DND-41 (cell line): ENCODE results near the gene SRD5A1.

Experiments
- CTCF ChIP-seq: IDR thresholded peaks from 2 replicates; pipeline ENCODE4 v1.5.1; 2012; ENCODE audit warnings: borderline replicate concordance, low read length, moderate library complexity, mild to moderate bottlenecking; ENCODE audit not compliant: poor library complexity, severe bottlenecking; ENCODE audit errors: extremely low read depth
- EZH2 ChIP-seq: IDR thresholded peaks from 3 replicates; pipeline ENCODE4 v1.6.1; 2012; ENCODE audit warnings: borderline replicate concordance, low read depth, mild to moderate bottlenecking, moderate library complexity, low read length, inconsistent platforms; ENCODE audit not compliant: severe bottlenecking

DNA sequence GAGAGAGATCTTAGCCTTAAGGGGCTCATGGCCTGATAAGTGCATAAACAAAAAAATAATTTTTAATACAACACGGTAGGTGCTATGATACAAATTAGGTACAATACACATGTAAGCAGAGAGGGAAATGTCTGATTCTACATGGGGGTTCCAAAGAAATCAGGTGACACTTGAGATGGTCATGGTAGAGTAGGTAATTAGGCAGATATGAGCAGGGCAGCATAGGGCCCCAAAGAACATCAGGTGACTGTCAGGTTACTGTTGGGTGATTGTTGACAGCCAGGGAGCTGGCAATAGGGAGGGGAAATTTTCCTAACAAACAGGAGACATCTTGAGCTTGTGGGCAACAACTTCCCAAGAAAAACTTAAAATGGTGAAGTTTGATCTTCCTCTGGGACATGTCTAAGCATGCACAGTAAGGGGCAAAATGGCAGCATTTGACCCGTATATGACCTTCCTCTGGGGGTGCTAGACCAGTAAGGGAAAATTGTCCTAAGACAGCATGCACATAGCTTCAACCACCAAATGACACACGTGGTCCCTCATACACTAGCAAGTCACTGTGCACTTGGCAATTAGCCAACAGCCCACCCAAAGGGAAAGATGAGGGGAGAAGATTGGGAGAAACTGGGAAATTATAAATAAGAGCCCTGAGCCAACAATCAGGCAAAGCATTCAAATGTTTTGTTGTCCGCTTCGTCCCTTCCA is 42.7 kb downstream of the SRD5A1 start:
- TF ChIP-seq CTCF (no peak), EZH2 (no peak)
